K562 (cell line): Measurements from ENCODE around the gene OR1I1. TPM values are rescaled to one million over a fixed set of nuclear protein-coding genes. Genes with fewer than 3 reads are reported as not detected.

ENCODE experiments used
- CHD7 ChIP-seq: fragments of 200-600 bp; sonication (generic); IDR thresholded peaks from one replicate; pipeline ENCODE4 v1.6.1; 2012; ENCODE audit warnings: mild to moderate bottlenecking, low read depth, low read length, inconsistent platforms
- PCBP2 ChIP-seq: fragments of 200-400 bp; formaldehyde crosslinking; IDR thresholded peaks from 2 replicates; pipeline ENCODE4 v1.6.1; 2018; ENCODE audit warnings: low read length, low read depth, mild to moderate bottlenecking, moderate library complexity; ENCODE audit not compliant: poor library complexity, severe bottlenecking
- polyA plus RNA-seq, 8 experiments: library from polyadenylated mRNA; depleted of rRNA in 4 of 8; stranded (reverse) in 5 of 8; unstranded in 3 of 8; fragments of >200 nt; fragmentation: Nextera tagmentation in 2 of 8; fragmentation: Illumina TruSeq in 1 of 8; extraction: Ambion mirVana in 2 of 8; extraction: Trizol in 1 of 8; gene quantifications; 2 replicates each; pipeline versions ENCODE4 v1.2.1 to v1.2.3, GENCODE V29; 2011 to 2014; ENCODE audit warnings: inconsistent platforms in 1 of 8, missing spikeins in 1 of 8
- total RNA-seq, 7 experiments: library from RNA; depleted of rRNA in 6 of 7; stranded (reverse); fragments of >200 nt in 6 of 7; fragmentation: Illumina TruSeq in 2 of 7; extraction: Trizol in 2 of 7; gene quantifications; 2 replicates each; pipeline versions ENCODE4 v1.2.1 to v1.2.3, GENCODE V29; 2011 to 2021; ENCODE audit warnings: low replicate concordance in 1 of 7

OR1I1 gene
- total and polyA plus RNA-seq, 9 of the 15 experiments (the other 6 are each of a cell fraction or from before 2014, with no cell fraction given), result not detected

GRCh38 chr19:15047680-15048079 is 34.3 kb upstream of the OR1I1 start (continued):
- TF ChIP-seq CHD7 (no peak), PCBP2 (no peak)
